GM12865 (cell line): Measurements from ENCODE around the gene NPW.

ENCODE experiments used
- DNase-seq: peaks from one replicate; pipeline ENCODE4 v3.0.0; 2010; ENCODE audit warnings: low read depth
- H3K4me3 ChIP-seq: 2 replicates; pipeline ENCODE4 v1.5.1; 2011; ENCODE audit warnings: mild to moderate bottlenecking, low read depth, low read length, control low read depth
- CTCF ChIP-seq: IDR thresholded peaks from 2 replicates; pipeline ENCODE4 v1.5.1; 2011; ENCODE audit warnings: low read length, control low read depth, low read depth, inconsistent platforms; ENCODE audit not compliant: insufficient read depth; ENCODE audit errors: missing control alignments

The NPW gene

GRCh38 chr16:2060346-2060745, 40.8 kb downstream of the NPW start:
- DNase-seq: no peak
- no peak for TF ChIP-seq CTCF
- H3K4me3 ChIP-seq: no peak overlapping the region

GRCh38 chr16:2061023-2061422, 41.4 kb downstream of the NPW start:
- TF ChIP-seq CTCF: no peak
- DNase-seq: no peak
- H3K4me3 ChIP-seq: no peak overlapping the region

DNA sequence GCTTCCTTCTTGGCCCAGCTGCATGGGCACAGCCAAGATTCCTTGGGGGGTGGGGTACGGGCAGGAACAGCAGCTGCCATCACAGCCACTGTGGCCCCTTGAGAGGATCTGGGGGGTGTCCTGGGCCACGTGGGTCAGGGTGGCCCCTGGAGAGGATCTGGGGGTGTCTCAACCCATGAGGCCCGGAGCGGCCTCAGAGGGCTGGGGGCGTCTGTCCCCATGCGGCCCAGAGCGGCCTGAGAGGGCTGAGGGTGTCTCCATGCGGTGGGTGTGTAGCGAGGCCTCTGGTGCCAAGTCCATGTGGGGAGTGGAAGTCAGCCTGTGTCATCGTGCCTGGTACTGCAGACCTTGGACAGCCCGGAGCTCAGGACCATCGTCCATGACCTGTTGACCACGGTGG, 41.9 kb downstream of the NPW start:
- TF ChIP-seq CTCF: no peak
- no peak overlapping the region for H3K4me3 ChIP-seq
- no peak for DNase-seq

DNA sequence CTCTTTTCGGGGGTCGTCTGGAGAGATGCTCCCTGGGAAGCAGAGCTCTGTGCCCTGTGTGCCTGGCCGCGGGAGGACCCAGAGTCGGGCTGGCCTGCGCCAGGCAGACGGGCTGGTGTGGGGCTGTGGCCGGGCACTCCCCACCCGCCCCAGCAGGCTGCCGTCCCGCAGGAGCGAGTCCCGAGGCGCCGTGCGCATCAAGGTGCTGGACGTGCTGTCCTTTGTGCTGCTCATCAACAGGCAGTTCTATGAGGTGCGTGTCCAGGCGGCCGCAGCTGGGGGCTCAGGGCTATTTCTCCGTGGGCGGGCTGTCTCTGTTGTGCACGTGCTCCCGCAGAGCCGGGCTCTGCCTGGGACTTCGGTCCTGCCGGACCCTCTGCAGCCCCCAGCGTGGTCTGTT, 43.2 kb downstream of the NPW start:
- no peak overlapping the region for H3K4me3 ChIP-seq
- no peak for DNase-seq
- no peak for TF ChIP-seq CTCF

GRCh38 chr16:2063861-2064260, 44.3 kb downstream of the NPW start:
- TF ChIP-seq CTCF: no peak
- H3K4me3 ChIP-seq: no peak overlapping the region
- DNase-seq: no peak

DNA sequence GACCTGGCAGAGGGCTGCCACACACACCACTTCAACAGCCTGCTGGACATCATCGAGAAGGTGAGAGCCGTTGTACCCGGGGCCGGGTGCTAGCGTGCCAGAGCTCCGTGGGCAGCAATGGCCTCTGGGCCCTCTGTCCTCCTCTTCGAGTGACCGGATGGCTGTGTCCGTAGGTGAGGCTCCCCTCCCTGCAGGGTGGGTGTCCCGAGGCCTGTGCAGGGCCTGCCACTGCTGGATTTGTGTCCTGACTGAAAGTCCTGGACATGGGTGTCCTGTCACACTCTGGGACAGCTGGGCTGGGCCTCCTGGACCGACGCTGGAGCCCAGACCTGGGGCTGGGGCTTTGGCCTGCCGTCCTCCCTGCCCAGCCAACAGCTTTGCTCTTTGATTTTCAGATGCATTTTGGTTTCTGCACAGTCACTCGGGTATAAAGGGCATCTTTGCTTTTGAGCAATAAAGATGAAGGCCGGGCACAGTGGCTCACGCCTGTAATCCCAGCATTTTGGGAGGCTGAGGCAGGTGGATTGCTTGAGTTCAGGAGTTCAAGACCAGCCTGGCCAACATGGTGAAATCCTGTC, 44.9 kb downstream of the NPW start:
- DNase-seq: no peak
- H3K4me3 ChIP-seq: no peak overlapping the region
- TF ChIP-seq CTCF: no peak

GRCh38 chr16:2066139-2066538, 46.6 kb downstream of the NPW start:
- DNase-seq: no peak
- no peak for TF ChIP-seq CTCF

More at GRCh38 chr16:2066139-2066538, 46.6 kb downstream of the NPW start:
- no peak overlapping the region for H3K4me3 ChIP-seq
